Adrenal gland (tissue), 12 donors: ENCODE data around the gene FNDC3B. TPM values are rescaled to one million over a fixed set of nuclear protein-coding genes. Genes with fewer than 3 reads are reported as not detected.

ENCODE experiments used
- DNase-seq, 7 donors: peaks; one replicate each; pipeline ENCODE4 v3.0.0-alpha.2; 2019 to 2020
- H3K27ac ChIP-seq, 5 donors: fragments of 200-600 bp; sonication (generic) in 4 of 5; 1 replicate in 3 of 5; 2 replicates in 2 of 5; pipeline versions ENCODE4 v1.5.1 to v1.8.0; 2016 to 2020; ENCODE audit warnings: mild to moderate bottlenecking in 1 of 5
- H3K27me3 ChIP-seq: fragments of 200-600 bp; 2 replicates; pipeline ENCODE4 v1.8.0; 2021
- H3K36me3 ChIP-seq, 2 donors: fragments of 200-600 bp; replicated peaks in 1 of 2; 1 replicate in 1 of 2; 2 replicates in 1 of 2; pipeline versions ENCODE4 v1.5.1 to v1.8.0; 2018 to 2022
- H3K4me1 ChIP-seq, 2 donors: fragments of 200-600 bp; replicated peaks in 1 of 2; 1 replicate in 1 of 2; 2 replicates in 1 of 2; pipeline versions ENCODE4 v1.5.1 to v1.8.0; 2018 to 2021
- H3K4me3 ChIP-seq, 4 donors: fragments of 200-600 bp; sonication (generic) in 3 of 4; one replicate each; pipeline ENCODE4 v1.5.1; 2016 to 2018
- H3K9me3 ChIP-seq, 3 donors: fragments of 200-600 bp; sonication (generic) in 1 of 3; replicated peaks in 1 of 3; 1 replicate in 2 of 3; 2 replicates in 1 of 3; pipeline versions ENCODE4 v1.5.1 to v1.8.0; 2016 to 2021
- CTCF ChIP-seq, 6 experiments: fragments of 450-650 bp in 4 of 6; fragments of 200-600 bp in 2 of 6; sonication (generic) in 1 of 6; IDR thresholded peaks; 1 replicate in 5 of 6; 2 replicates in 1 of 6; pipeline versions ENCODE4 v1.5.1 to v1.8.0; 2016 to 2021; ENCODE audit warnings: antibody characterized with exemption in 6 of 6, mild to moderate bottlenecking in 2 of 6, moderate library complexity in 1 of 6
- POLR2A ChIP-seq, 2 donors: fragments of 450-650 bp; IDR thresholded peaks; one replicate each; pipeline ENCODE4 v1.6.1; 2017; ENCODE audit warnings: antibody characterized with exemption in 2 of 2, mild to moderate bottlenecking in 2 of 2, moderate library complexity in 1 of 2
- WGBS, 4 donors: extraction: QIAGEN DNeasy Blood & Tissue Kit in 2 of 4; methylation state at CpG; one replicate each; pipeline versions ENCODE4 v1.1.5 to v1.1.7; 2013 to 2017; 5-methylcytosine and 5-hydroxymethylcytosine counted together
- intact Hi-C, 2 donors: fragments of 100-400 bp; cut with DNase I; formaldehyde crosslinking; loops; one replicate each; pipeline versions ENCODE4 v1.14.1 to v1.15.0; 2022 to 2023
- polyA plus RNA-seq, 3 donors: library from polyadenylated mRNA; stranded (reverse); fragments of 200-250 nt in 2 of 3; fragments of 350-450 nt in 1 of 3; fragmentation: Illumina TruSeq in 1 of 3; extraction: RNeasy Lipid Tissue Mini Kit (QIAGEN cat#74804) in 1 of 3; gene quantifications; one replicate each; pipeline ENCODE4 v1.2.3, GENCODE V29; 2013 to 2014
- total RNA-seq, 9 donors: library from RNA; depleted of rRNA in 4 of 9; stranded (reverse); fragments of >200 nt in 4 of 9; fragments of 120-200 nt in 1 of 9; fragmentation: NEBNext Ultra II Directional in 1 of 9; extraction: Animal tissue kit (Norgen Biotek cat#: 25700) in 1 of 9; gene quantifications; one replicate each; pipeline versions ENCODE4 v1.1.0 to v1.2.4, GENCODE V29; 2013 to 2023
- donor health status: healthy with polysubstance abuse.
- donor health status: Bipolar disorder and iron deficiency.
- donor health status: DM: yes; HTN: yes; CAD: no.
- donor health status: DM: no; HTN: no; CAD: no.
- donor health status: DM: no; HTN: no; CAD: no.
- donor health status: DM: yes; HTN: yes; CAD: no.

FNDC3B gene
- total and polyA plus RNA-seq, 12 donors: 9.9 to 228 (median 105) TPM

- DNase-seq: no peak
- no peaks in the 10 kb centered on the region for H3K27me3 ChIP-seq
- intact Hi-C loops: no loop called here
- peaks cover 0 to 16% of the 10 kb centered on the region in 2 donors for H3K4me1 ChIP-seq
- no peak overlapping the region for H3K27ac ChIP-seq
- peaks cover 0 to 22% of the 10 kb centered on the region in 2 donors for H3K36me3 ChIP-seq
- H3K9me3 ChIP-seq: no peaks in the 10 kb centered on the region
- WGBS, 4 donors: 95 to 98% (median 97%) methylated on average over 9 of the region's 9 CpGs
- TF ChIP-seq CTCF (IDR thresholded peaks at IDR 0.05) (no peak), POLR2A (IDR thresholded peaks at IDR 0.05) (no peak)
- no peak overlapping the region for H3K4me3 ChIP-seq
Measured at GRCh38 chr3:172112078-172112733, 72.8 kb downstream of the FNDC3B start.

- H3K36me3 ChIP-seq: peaks cover 0 to 22% of the 10 kb centered on the region in 2 donors
- 55 to 66% (median 63%) methylated on average over 5 of the region's 5 CpGs for WGBS, 4 donors
Measured at GRCh38 chr3:172112734-172113120, 73.3 kb downstream of the FNDC3B start.

GRCh38 chr3:172113710-172114109, 74.3 kb downstream of the FNDC3B start:
- DNase-seq: no peak
- 92 to 98% (median 96%) methylated on average over 5 of the region's 5 CpGs for WGBS, 4 donors
- H3K27ac ChIP-seq: no peak overlapping the region
- TF ChIP-seq CTCF (IDR thresholded peaks at IDR 0.05) (no peak), POLR2A (IDR thresholded peaks at IDR 0.05) (no peak)
- no peaks in the 10 kb centered on the region for H3K9me3 ChIP-seq
- peaks cover 0 to 22% of the 10 kb centered on the region in 2 donors for H3K36me3 ChIP-seq
- H3K4me3 ChIP-seq: no peak overlapping the region
- no peaks in the 10 kb centered on the region for H3K27me3 ChIP-seq
- H3K4me1 ChIP-seq: peaks cover 0 to 1% of the 10 kb centered on the region in 2 donors
- intact Hi-C loops: no loop called here

More at GRCh38 chr3:172112734-172113120, 73.3 kb downstream of the FNDC3B start:
- peaks cover 0 to 11% of the 10 kb centered on the region in 2 donors for H3K4me1 ChIP-seq
- DNase-seq: no peak
- no peaks in the 10 kb centered on the region for H3K9me3 ChIP-seq
- intact Hi-C loops: no loop called here
- no peak for TF ChIP-seq CTCF (IDR thresholded peaks at IDR 0.05)
- no peak for TF ChIP-seq POLR2A (IDR thresholded peaks at IDR 0.05)
- no peak overlapping the region for H3K4me3 ChIP-seq
- H3K27me3 ChIP-seq: no peaks in the 10 kb centered on the region
- H3K27ac ChIP-seq: no peak overlapping the region

- TF ChIP-seq POLR2A (IDR thresholded peaks at IDR 0.05) (no peak), CTCF (IDR thresholded peaks at IDR 0.05) (no peak)
- WGBS, 4 donors: 95 to 100% (median 99%) methylated on average over 1 of the region's 1 CpG
- no peak for DNase-seq
- no peak overlapping the region for H3K4me3 ChIP-seq
- intact Hi-C loops: no loop called here
- no peak overlapping the region for H3K27ac ChIP-seq
- H3K9me3 ChIP-seq: no peaks in the 10 kb centered on the region
- H3K36me3 ChIP-seq: peaks cover 0 to 22% of the 10 kb centered on the region in 2 donors
- no peaks in the 10 kb centered on the region for H3K27me3 ChIP-seq
- H3K4me1 ChIP-seq: no peaks in the 10 kb centered on the region
Measured at GRCh38 chr3:172115059-172115458, 75.7 kb downstream of the FNDC3B start.
